Measurements from ENCODE around the gene GPRC5D. TPM values are rescaled to one million over a fixed set of nuclear protein-coding genes. Genes with fewer than 3 reads are reported as not detected.

The GPRC5D gene
- total and polyA plus RNA-seq, 9 of the 15 experiments (the other 6 are each of a cell fraction or from before 2014, with no cell fraction given) = 1.0 to 1.1 TPM; not detected in 7

GRCh38 chr12:12899530-12900380 lies 52.2 kb downstream of the GPRC5D start:
- ChIA-PET POLR2A (interaction anchor here (0.5 to 0.8 kb wide), 4 partner anchors 9 to 181 kb away, joined by 3 read pairs; no protein-coding TSS in a partner anchor), CTCF (ENCODE audit: low intra/inter-chr PET ratio) (no interaction called here)
- no peaks in the 10 kb centered on the region for H3K9me1 ChIP-seq (ENCODE audit: control insufficient read depth, insufficient read depth, low read length)
- no TSS peak for BruUV-seq (replicated peaks)
- no peaks in the 10 kb centered on the region for H3K9me3 ChIP-seq (replicated peaks; ENCODE audit: control insufficient read depth, insufficient read depth, low read depth, low read length)
- H3K27me3 ChIP-seq (ENCODE audit: control insufficient read depth in 2 of 2, insufficient read depth in 2 of 2, low read length in 2 of 2) = peaks cover 17 to 40% of the 10 kb centered on the region in 2 experiments; a peak in 4 of 5 replicates
- WGBS (ENCODE audit: insufficient coverage, low coverage, missing lambda C conversion rate) = 27% methylated on average over 8 of the region's 10 CpGs
- 0 out of 2 replicates have a peak, but pooled peaks cover 4% of the 10 kb centered on the region for H4K20me1 ChIP-seq (replicated peaks; ENCODE audit: control insufficient read depth, insufficient read depth, low read length)
- no peaks in the 10 kb centered on the region for H3K4me1 ChIP-seq (replicated peaks in 1 of 2; ENCODE audit: control insufficient read depth in 2 of 2, insufficient read depth in 2 of 2, low read length in 2 of 2)
- no peak overlapping the region for H3K27ac ChIP-seq (ENCODE audit: extremely low read depth, low read depth, low read length)
- H3K36me3 ChIP-seq (ENCODE audit: control insufficient read depth, insufficient read depth, low read length) = no peaks in the 10 kb centered on the region
- H3K4me2 ChIP-seq (ENCODE audit: insufficient read depth, low read length) = no peak overlapping the region
- no peak for FAIRE-seq
- in situ Hi-C loops (cut with MboI) (no loop called here), intact Hi-C loops (cut with micrococcal nuclease) (no loop called here)
- H3K4me3 ChIP-seq = no peak overlapping the region
- ATAC-seq = peak; percentile 46
- no peaks in the 10 kb centered on the region for H3K79me2 ChIP-seq (ENCODE audit: control insufficient read depth, insufficient read depth, low read length)
- no peak overlapping the region for H3K9ac ChIP-seq (ENCODE audit: insufficient read depth in 1 of 2, low read depth in 2 of 2, low read length in 2 of 2)
- no peak overlapping the region for H2AFZ ChIP-seq (ENCODE audit: low read depth, low read length)
- no peak for DNase-seq (ENCODE audit: extremely low read depth in 1 of 4, low spot score in 3 of 4)
- TF ChIP-seq ZNF318 (IDR thresholded peaks at IDR 0.05; ENCODE audit: borderline replicate concordance in 1 of 2, low read depth in 1 of 2) (peak in 1 of 2 experiments; percentile 37; a peak in 1 of 4 replicates), HNRNPK (IDR thresholded peaks at IDR 0.05; ENCODE audit: low read depth, low read length, poor library complexity, severe bottlenecking) (no peak), CREB3L1 (IDR thresholded peaks at IDR 0.05; ENCODE audit: borderline replicate concordance, low read depth) (no peak), FOSL1 (tag; conservative IDR thresholded peaks at IDR 0.05) (peak; percentile 86), MEIS2 (IDR thresholded peaks at IDR 0.05; ENCODE audit: partially characterized antibody) (peak; percentile 60), RBFOX2 (IDR thresholded peaks at IDR 0.05; ENCODE audit: low read depth, low read length) (no peak), ZNF395 (CRISPR knock-in tag; IDR thresholded peaks at IDR 0.05) (no peak), ZNF175 (CRISPR knock-in tag; IDR thresholded peaks at IDR 0.05; ENCODE audit: low read depth) (peak; percentile 81; the same call in 1 of the 2 replicates)
